ENCODE results near the gene WSB2. TPM values are rescaled to one million over a fixed set of nuclear protein-coding genes. Genes with fewer than 3 reads are reported as not detected.

WSB2 gene
- total RNA-seq, 1 donor from 2014 or later = 46.0 TPM

GRCh38 chr12:118058227-118058626, 2.8 kb downstream of the WSB2 start:
- no peak overlapping the region for H3K27ac Mint-ChIP-seq
- no peak overlapping the region for H3K4me3 Mint-ChIP-seq
- no peak for DNase-seq (ENCODE audit: extremely low spot score, unreplicated experiment)

DNA sequence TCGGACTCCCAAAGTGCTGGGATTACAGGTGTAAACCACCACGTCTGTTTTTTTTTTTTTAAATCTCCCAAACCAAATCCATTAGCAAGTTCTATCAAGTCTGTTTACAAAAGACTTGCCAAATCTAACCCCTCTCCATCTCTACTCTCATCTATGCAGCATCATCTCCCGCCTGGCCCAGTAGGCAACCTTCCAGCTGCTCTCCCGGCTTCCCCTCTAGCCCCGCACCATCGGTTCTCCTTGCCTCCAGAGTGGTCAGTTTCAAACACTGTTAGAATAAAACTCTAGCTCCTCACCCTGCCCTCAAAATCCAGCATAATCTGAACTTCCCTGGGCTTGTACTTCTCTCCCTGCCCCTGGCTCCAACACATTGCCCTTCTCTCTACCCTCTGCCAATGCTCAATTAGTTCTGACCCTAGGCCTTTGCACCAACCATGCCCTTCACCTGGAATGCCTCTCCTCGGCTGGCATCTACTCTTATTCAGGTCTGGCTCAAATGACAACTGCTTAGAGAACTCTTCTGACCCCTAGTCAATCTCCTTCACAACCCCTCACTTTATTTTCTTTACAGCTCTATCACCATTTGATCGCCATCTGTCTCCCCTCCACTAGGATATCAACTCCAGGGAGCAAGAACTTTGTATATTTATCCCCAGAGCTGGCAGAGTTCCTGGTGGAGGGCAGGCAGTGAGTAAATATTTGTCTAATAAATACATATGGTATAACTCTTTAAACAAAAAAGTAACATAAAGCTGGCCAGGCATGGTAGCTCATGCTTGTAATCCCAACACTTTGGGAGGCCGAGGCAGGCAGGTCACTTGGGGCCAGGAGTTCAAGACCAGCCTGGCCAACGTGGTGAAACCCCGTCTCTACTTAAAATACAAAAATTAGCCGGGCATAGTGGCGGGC, 4.9 kb downstream of the WSB2 start:
- peaks cover 25% of the 10 kb centered on the region for H3K4me1 Mint-ChIP-seq (ENCODE audit: unreplicated experiment)

More at GRCh38 chr12:118058227-118058626, 2.8 kb downstream of the WSB2 start:
- H3K4me1 Mint-ChIP-seq (ENCODE audit: unreplicated experiment) = peaks cover 30% of the 10 kb centered on the region
- H3K9me3 Mint-ChIP-seq = peaks cover 5% of the 10 kb centered on the region
- peaks cover 2% of the 10 kb centered on the region for H3K36me3 Mint-ChIP-seq
- no peaks in the 10 kb centered on the region for H3K27me3 Mint-ChIP-seq
- no peak for TF ChIP-seq CTCF (conservative IDR thresholded peaks at IDR 0.05)

GRCh38 chr12:118055144-118055557, 5.8 kb downstream of the WSB2 start:
- Mint-ChIP-seq H3K4me3 (no peak overlapping the region), H3K9me3 (peaks cover 5% of the 10 kb centered on the region), H3K4me1 (ENCODE audit: unreplicated experiment) (peaks cover 23% of the 10 kb centered on the region), H3K36me3 (peaks cover 15% of the 10 kb centered on the region), H3K27ac (peak overlapping the region; percentile 31), H3K27me3 (no peaks in the 10 kb centered on the region)
- TF ChIP-seq CTCF (conservative IDR thresholded peaks at IDR 0.05) = peak; percentile 75
- no peak for DNase-seq (ENCODE audit: extremely low spot score, unreplicated experiment)

More for the DNA sequence above, 4.9 kb downstream of the WSB2 start:
- TF ChIP-seq CTCF (conservative IDR thresholded peaks at IDR 0.05) = no peak
- no peak for DNase-seq (ENCODE audit: extremely low spot score, unreplicated experiment)
- peaks cover 12% of the 10 kb centered on the region for H3K36me3 Mint-ChIP-seq
- H3K9me3 Mint-ChIP-seq = peaks cover 5% of the 10 kb centered on the region
- H3K27ac Mint-ChIP-seq = no peak overlapping the region
- no peaks in the 10 kb centered on the region for H3K27me3 Mint-ChIP-seq
- no peak overlapping the region for H3K4me3 Mint-ChIP-seq

DNA sequence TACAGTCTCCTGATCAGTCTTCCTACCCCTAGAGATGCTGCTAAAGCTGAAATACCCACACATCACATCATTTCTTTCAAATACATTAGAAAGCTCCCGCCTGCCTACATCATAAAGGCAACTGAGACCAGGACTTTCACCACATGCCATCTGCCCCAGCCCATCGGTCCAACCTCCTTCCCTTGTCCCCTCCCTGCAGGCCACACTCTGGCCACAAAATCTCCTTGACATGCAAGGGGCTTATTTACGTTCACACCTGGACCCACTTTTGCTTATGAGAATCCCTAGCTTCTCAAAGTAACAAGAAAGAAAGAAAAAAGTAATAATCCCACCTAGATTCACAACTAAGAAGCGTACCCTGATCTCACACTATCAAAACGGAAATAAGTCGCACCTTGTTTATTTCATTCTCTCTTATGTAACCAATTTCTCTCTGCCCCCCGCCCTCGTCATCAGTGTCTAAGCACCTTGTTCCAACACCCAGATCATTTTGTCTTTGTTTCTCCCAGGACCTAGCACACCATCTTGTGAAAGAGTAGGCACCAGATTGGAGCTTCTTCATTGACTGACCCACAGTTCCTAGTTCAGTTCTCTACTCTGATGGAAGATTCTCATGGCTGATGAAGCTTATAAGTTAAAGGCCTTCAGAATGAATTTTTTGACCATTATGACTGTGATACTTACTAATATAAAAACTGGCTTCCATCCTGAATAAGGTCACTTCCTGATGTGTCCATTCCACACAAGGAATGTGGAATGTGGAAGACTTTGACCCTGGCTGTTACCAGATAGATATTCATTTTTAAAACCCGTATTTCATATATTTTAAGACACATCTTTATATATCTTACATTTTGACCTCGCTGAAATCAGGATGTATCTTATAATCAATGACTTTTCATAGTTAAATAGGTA, 7.7 kb downstream of the WSB2 start:
- peak overlapping the region; percentile 21 for H3K27ac Mint-ChIP-seq
- peaks cover 24% of the 10 kb centered on the region for H3K36me3 Mint-ChIP-seq

More for the DNA sequence above, 7.7 kb downstream of the WSB2 start:
- H3K27me3 Mint-ChIP-seq = no peaks in the 10 kb centered on the region
- no peak for DNase-seq (ENCODE audit: extremely low spot score, unreplicated experiment)
- H3K4me3 Mint-ChIP-seq = no peak overlapping the region
- no peak for TF ChIP-seq CTCF (conservative IDR thresholded peaks at IDR 0.05)
- peaks cover 5% of the 10 kb centered on the region for H3K9me3 Mint-ChIP-seq
- H3K4me1 Mint-ChIP-seq (ENCODE audit: unreplicated experiment) = peaks cover 14% of the 10 kb centered on the region

Data from type B pancreatic cell (in vitro differentiated cells).